ENCODE measurements around the gene RBMS3. TPM values are rescaled to one million over a fixed set of nuclear protein-coding genes. Genes with fewer than 3 reads are reported as not detected.

Gene RBMS3
- total and polyA plus RNA-seq, 2 of the 8 experiments (the other 6 are each of a cell fraction or from before 2014, with no cell fraction given), result 3.7 to 6.9 TPM

DNA sequence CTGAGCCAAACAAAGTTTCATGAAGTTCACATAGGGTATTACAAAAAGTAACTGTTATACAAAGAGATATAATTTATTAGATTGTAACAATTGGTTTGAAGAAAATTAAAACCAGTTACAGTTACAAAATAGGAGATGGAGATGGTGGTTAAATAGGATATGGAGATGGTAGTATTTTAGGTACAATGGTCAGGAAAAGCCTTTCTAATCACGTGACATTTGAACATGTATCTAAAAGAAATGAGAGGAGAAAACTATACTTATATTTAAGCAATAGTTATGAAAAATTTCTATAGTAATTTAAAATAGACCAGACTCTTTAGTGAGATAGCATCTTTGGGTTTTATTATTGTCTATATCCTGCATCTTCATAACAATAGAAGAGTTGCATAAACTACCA is 312.9 kb downstream of the RBMS3 start:
- Histone ChIP-seq H4K5ac (ENCODE audit: insufficient read length, low read depth, low read length) (no peak overlapping the region), H4K20me1 (replicated peaks in 1 of 2; ENCODE audit: control insufficient read depth in 1 of 2, insufficient read depth in 2 of 2, low read length in 2 of 2) (no peaks in the 10 kb centered on the region), H3K14ac (ENCODE audit: insufficient read length) (no peak overlapping the region), H3K36me3 (ENCODE audit: control insufficient read depth in 2 of 4, insufficient read depth in 4 of 4, low read length in 3 of 4) (no peaks in the 10 kb centered on the region), H3K27me3 (replicated peaks in 1 of 4; ENCODE audit: control insufficient read depth in 3 of 4, extremely low read depth in 1 of 4, insufficient read depth in 3 of 4, low read length in 3 of 4) (no peaks in the 10 kb centered on the region), H3K9ac (replicated peaks in 1 of 4; ENCODE audit: extremely low read depth in 1 of 4, low read depth in 3 of 4, low read length in 3 of 4) (peak overlapping the region in 1 of 4 experiments; percentile 13; a peak in 1 of 7 replicates), H3K79me2 (ENCODE audit: control insufficient read depth in 1 of 2, insufficient read depth in 2 of 2, low read length in 2 of 2) (no peaks in the 10 kb centered on the region), H2BK120ac (replicated peaks; ENCODE audit: low read depth, low read length) (no peak overlapping the region), H3K4me3 (ENCODE audit: extremely low read depth in 1 of 4, insufficient read depth in 2 of 4, low read depth in 3 of 4, low read length in 4 of 4) (no peak overlapping the region), H3K4me2 (ENCODE audit: insufficient read depth in 1 of 2, low read depth in 2 of 2, low read length in 2 of 2) (no peak overlapping the region), H3K23ac (ENCODE audit: insufficient read length) (no peak overlapping the region), H4K8ac (ENCODE audit: extremely low read depth, insufficient read depth, low read length) (no peak overlapping the region), H3K9me3 (ENCODE audit: insufficient read depth in 2 of 2, low read depth in 1 of 2, low read length in 1 of 2) (no peaks in the 10 kb centered on the region), H3K4ac (replicated peaks; ENCODE audit: insufficient read length, low read depth, low read length) (no peak overlapping the region), H3K4me1 (replicated peaks in 1 of 4; ENCODE audit: control insufficient read depth in 3 of 4, insufficient read depth in 4 of 4, low read length in 3 of 4) (no peaks in the 10 kb centered on the region), H3K23me2 (ENCODE audit: low read depth, low read length) (no peaks in the 10 kb centered on the region), H2BK15ac (ENCODE audit: low read length) (no peak overlapping the region), H3K27ac (ENCODE audit: low read depth, low read length) (no peak overlapping the region), H2BK12ac (ENCODE audit: low read depth, low read length) (no peak overlapping the region), H2AFZ (ENCODE audit: low read length) (no peak overlapping the region), H3K56ac (replicated peaks; ENCODE audit: insufficient read length, low read depth, low read length) (no peak overlapping the region), H3K79me1 (ENCODE audit: low read depth, low read length) (no peaks in the 10 kb centered on the region), H2BK5ac (ENCODE audit: low read depth, low read length) (no peak overlapping the region), H2BK20ac (ENCODE audit: low read length) (no peak overlapping the region), H3K18ac (ENCODE audit: extremely low read depth, low read length) (no peak overlapping the region), H4K91ac (replicated peaks; ENCODE audit: insufficient read length, low read length) (no peak overlapping the region), H2AK5ac (ENCODE audit: low read depth, low read length) (no peak overlapping the region)
- POLR2A ChIA-PET (ENCODE audit: partially characterized antibody), result no interaction called here
- CTCF ChIA-PET (ENCODE audit: partially characterized antibody), result no interaction called here
- 86% methylated on average over 1 of the region's 1 CpG; no CpG with 5 or more reads in 1 of the 2 experiments for WGBS, 2 experiments (ENCODE audit: extremely low coverage in 1 of 2, insufficient coverage in 1 of 2, insufficient read length in 1 of 2, insufficient replicate concordance in 2 of 2, low coverage in 1 of 2, low lambda C conversion rate in 2 of 2, missing lambda C conversion rate in 1 of 2)
- DNase-seq (ENCODE audit: low read depth in 1 of 2, low spot score in 2 of 2) (no peak), FAIRE-seq (no peak)
- TF ChIP-seq POLR2A (IDR thresholded peaks at IDR 0.05; ENCODE audit: control extremely low read depth in 1 of 2, low read depth in 2 of 2, low read length in 2 of 2) (no peak), MAFK (IDR thresholded peaks at IDR 0.05; ENCODE audit: low read depth, low read length) (no peak), HDAC6 (IDR thresholded peaks at IDR 0.05; ENCODE audit: low read depth, low read length) (no peak), KDM1A (IDR thresholded peaks at IDR 0.05; ENCODE audit: borderline replicate concordance, low read length) (no peak), CBX5 (IDR thresholded peaks at IDR 0.05; ENCODE audit: low read depth, low read length) (no peak), NRF1 (IDR thresholded peaks at IDR 0.05; ENCODE audit: low read depth, low read length) (no peak), BACH1 (IDR thresholded peaks at IDR 0.05; ENCODE audit: low read length) (no peak)
- TF ChIP-seq, protein P1, sequence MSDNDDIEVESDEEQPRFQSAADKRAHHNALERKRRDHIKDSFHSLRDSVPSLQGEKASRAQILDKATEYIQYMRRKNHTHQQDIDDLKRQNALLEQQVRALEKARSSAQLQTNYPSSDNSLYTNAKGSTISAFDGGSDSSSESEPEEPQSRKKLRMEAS (IDR thresholded peaks at IDR 0.05), result no peak
- TF ChIP-seq, protein P2, sequence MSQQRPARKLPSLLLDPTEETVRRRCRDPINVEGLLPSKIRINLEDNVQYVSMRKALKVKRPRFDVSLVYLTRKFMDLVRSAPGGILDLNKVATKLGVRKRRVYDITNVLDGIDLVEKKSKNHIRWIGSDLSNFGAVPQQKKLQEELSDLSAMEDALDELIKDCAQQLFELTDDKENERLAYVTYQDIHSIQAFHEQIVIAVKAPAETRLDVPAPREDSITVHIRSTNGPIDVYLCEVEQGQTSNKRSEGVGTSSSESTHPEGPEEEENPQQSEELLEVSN (IDR thresholded peaks at IDR 0.05), result no peak
